Lower lobe of right lung (tissue), 2 donors: Measurements from ENCODE around the gene ZNF442. TPM values are rescaled to one million over a fixed set of nuclear protein-coding genes. Genes with fewer than 3 reads are reported as not detected.
"Not testable (repeated sequence)": the region's sequence is repeated elsewhere in the genome, so short reads cannot be mapped to it uniquely, and the experiment has no call there.

Experiments used
- ATAC-seq, 2 donors: fragments of 200-7000 bp; cut with Tn5 transposase; one replicate each; pipeline ENCODE4 v1.9.1; 2020 to 2022; ENCODE audit warnings: mild to moderate bottlenecking in 2 of 2, moderate library complexity in 2 of 2
- DNase-seq: peaks from one replicate; pipeline ENCODE4 v3.0.0-alpha.2; 2020
- H3K27ac ChIP-seq: fragments of 200-600 bp; one replicate; pipeline ENCODE4 v1.8.0; 2022
- H3K27me3 ChIP-seq: fragments of 200-600 bp; one replicate; pipeline ENCODE4 v1.8.0; 2022; ENCODE audit warnings: low read depth
- H3K36me3 ChIP-seq: fragments of 200-600 bp; one replicate; pipeline ENCODE4 v1.8.0; 2022; ENCODE audit warnings: mild to moderate bottlenecking
- H3K4me1 ChIP-seq: fragments of 200-600 bp; one replicate; pipeline ENCODE4 v1.8.0; 2022
- H3K4me3 ChIP-seq: fragments of 200-600 bp; one replicate; pipeline ENCODE4 v1.8.0; 2022; ENCODE audit warnings: mild to moderate bottlenecking
- H3K9me3 ChIP-seq: fragments of 200-600 bp; one replicate; pipeline ENCODE4 v1.8.0; 2022
- intact Hi-C: fragments of 100-400 bp; cut with DNase I; formaldehyde crosslinking; loops from one replicate; pipeline ENCODE4 v1.11.0; 2022
- long read RNA-seq: library from polyadenylated mRNA; unstranded; transcript quantifications from one replicate; pipeline ENCODE4 v2.0.0, GENCODE V29; 2021
- total RNA-seq: library from RNA; stranded (reverse); fragmentation: NEBNext Ultra II Directional; extraction: Animal tissue kit (Norgen Biotek cat#: 25700); gene quantifications from one replicate; pipeline ENCODE4 v1.2.1, GENCODE V29; 2021
- TF ChIP-seq, protein P1 (sequence below): fragments of 200-600 bp; IDR thresholded peaks from one replicate; pipeline ENCODE4 v1.8.0; 2022; ENCODE audit warnings: antibody characterized with exemption, mild to moderate bottlenecking
- donor health status: DM: no; HTN: yes; CAD: no; lungs with severe emphysema.

Gene ZNF442
- 2.5 TPM for total RNA-seq
- long read RNA-seq, partial matches to known transcripts = 0 of 2 reads
- long read RNA-seq, other reads (novel, unspliced or antisense) = 0 of 2 reads

GRCh38 chr19:12365236-12366162, at the start of gene ZNF442:
TSS of gene ZNF442 (minus strand) at chr19:12365683. CDS start at chr19:12363631, 2,052 bp downstream.
- DNase-seq = peak; percentile 94
- intact Hi-C loops = no loop called here

GRCh38 chr19:12411893-12412292, 46.4 kb upstream of the ZNF442 start:
- peaks cover 7% of the 10 kb centered on the region for H3K9me3 ChIP-seq
- H3K4me3 ChIP-seq = no peak overlapping the region
- DNase-seq = no peak
- intact Hi-C loops = no loop called here
- no peak overlapping the region for H3K27ac ChIP-seq
- no peaks in the 10 kb centered on the region for H3K27me3 ChIP-seq
- H3K4me1 ChIP-seq = no peaks in the 10 kb centered on the region
- H3K36me3 ChIP-seq = no peaks in the 10 kb centered on the region
- ATAC-seq = no peak
- TF ChIP-seq, protein P1, sequence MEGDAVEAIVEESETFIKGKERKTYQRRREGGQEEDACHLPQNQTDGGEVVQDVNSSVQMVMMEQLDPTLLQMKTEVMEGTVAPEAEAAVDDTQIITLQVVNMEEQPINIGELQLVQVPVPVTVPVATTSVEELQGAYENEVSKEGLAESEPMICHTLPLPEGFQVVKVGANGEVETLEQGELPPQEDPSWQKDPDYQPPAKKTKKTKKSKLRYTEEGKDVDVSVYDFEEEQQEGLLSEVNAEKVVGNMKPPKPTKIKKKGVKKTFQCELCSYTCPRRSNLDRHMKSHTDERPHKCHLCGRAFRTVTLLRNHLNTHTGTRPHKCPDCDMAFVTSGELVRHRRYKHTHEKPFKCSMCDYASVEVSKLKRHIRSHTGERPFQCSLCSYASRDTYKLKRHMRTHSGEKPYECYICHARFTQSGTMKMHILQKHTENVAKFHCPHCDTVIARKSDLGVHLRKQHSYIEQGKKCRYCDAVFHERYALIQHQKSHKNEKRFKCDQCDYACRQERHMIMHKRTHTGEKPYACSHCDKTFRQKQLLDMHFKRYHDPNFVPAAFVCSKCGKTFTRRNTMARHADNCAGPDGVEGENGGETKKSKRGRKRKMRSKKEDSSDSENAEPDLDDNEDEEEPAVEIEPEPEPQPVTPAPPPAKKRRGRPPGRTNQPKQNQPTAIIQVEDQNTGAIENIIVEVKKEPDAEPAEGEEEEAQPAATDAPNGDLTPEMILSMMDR = no peak

More at GRCh38 chr19:12365236-12366162, at the start of gene ZNF442:
- peak within 1 kb of the TSS; percentile 89 for H3K27ac ChIP-seq
- no peaks in the 10 kb centered on the region for H3K36me3 ChIP-seq
- TF ChIP-seq, protein P1 = peak; percentile 68
- H3K4me1 ChIP-seq = peaks cover 18% of the 10 kb centered on the region
- peak within 1 kb of the TSS; percentile 93 for H3K4me3 ChIP-seq
- ATAC-seq = peak; percentile 99
- no peaks in the 10 kb centered on the region for H3K27me3 ChIP-seq
- no peaks in the 10 kb centered on the region for H3K9me3 ChIP-seq

DNA sequence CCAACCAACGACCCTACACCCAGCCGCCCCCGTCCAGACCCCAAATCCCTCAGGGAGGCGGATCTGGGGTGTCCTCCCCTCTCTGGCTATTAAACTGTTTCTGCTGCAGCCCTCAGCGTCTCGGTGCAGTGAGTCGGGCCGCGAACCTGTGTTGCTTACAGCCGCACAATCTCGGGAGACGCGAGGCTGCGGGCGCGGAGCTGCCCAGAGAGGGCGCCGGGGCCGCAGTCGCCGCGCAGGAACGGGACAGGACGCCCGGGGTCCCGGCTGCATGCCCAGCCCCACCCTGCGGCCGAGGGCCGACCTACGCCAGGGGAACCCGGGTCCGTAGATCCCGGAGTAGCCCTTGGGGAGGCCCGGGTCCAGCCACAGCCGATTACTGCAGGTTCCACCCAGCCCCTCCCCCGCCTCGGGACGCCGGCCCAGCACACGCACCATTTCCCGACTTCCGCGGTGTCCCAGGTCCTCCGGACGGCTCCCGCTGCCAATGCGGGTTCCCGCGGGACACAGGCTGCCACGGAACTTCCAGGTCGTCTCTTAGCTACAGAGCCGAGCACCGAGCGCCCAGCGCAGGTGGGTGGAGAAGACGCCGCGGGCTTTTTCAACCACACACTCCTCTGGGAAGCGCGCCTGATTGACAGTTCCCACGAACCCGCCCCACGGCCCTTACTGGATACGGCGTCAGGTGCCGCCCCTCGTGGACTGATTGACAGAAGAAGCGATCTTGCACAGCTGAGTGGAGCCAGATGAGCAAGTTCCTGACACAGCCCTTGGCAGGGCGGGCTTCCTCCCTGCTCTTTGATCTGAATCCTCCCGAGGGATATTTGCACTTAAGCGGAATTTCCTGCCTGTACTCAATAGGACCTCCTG, 35.4 kb upstream of the ZNF442 start, which contains the start of gene ZNF799:
ZNF799 (minus strand) TSS at position 639 of the 870 bp plus-strand sequence; CDS start at position 438, 201 bp downstream.
- no peaks in the 10 kb centered on the region for H3K36me3 ChIP-seq
- peaks cover 7% of the 10 kb centered on the region for H3K4me1 ChIP-seq
- DNase-seq (peak; percentile 99), ATAC-seq (peak; percentile 98 to 99)
- H3K27me3 ChIP-seq = no peaks in the 10 kb centered on the region
- intact Hi-C loops = no loop called here
- no peaks in the 10 kb centered on the region for H3K9me3 ChIP-seq
- peak within 1 kb of the TSS; percentile 88 for H3K27ac ChIP-seq
- TF ChIP-seq, protein P1 = no peak
- peak within 1 kb of the TSS; percentile 84 for H3K4me3 ChIP-seq

- H3K4me1 ChIP-seq, H3K36me3 ChIP-seq, H3K27me3 ChIP-seq, H3K9me3 ChIP-seq, intact Hi-C loops: not testable (repeated sequence)
- Histone ChIP-seq H3K4me3 (peak overlapping the region; percentile 84), H3K27ac (peak overlapping the region; percentile 88)
- DNase-seq = peak; percentile 64
- ATAC-seq = peak; percentile 78 to 85
These were observed 34.6 kb upstream of the ZNF442 start for GRCh38 chr19:12399901-12400632.

- ATAC-seq, intact Hi-C loops, DNase-seq, H3K27me3 ChIP-seq, H3K27ac ChIP-seq, H3K4me1 ChIP-seq, H3K4me3 ChIP-seq: not testable (repeated sequence)
- Histone ChIP-seq H3K36me3 (peaks cover 32% of the 10 kb centered on the region), H3K9me3 (peaks cover 16% of the 10 kb centered on the region)
These were observed 25.7 kb upstream of the ZNF442 start for GRCh38 chr19:12391148-12391547.

DNA sequence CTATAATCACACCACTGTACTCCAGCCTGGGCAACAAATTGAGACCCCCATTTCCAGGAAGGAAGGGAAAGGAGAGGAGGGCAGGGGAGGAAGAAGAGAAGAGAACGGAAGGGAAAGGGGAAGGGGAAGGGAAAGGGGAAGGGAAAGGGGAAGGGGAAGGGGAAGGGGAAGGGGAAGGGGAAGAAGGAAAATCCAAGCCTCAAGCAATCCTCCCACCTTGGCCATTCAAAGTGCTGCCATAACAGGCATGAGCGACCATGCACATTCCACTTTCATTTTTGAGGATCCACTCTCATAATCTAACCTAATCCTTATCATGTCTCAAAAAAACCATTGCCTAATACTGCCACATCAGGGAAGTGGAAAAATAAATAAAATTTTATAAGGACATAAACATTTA, 20.9 kb upstream of the ZNF442 start:
- H3K4me3 ChIP-seq, intact Hi-C loops, DNase-seq, H3K27me3 ChIP-seq, ATAC-seq, H3K4me1 ChIP-seq, H3K27ac ChIP-seq: not testable (repeated sequence)
- peaks cover 26% of the 10 kb centered on the region for H3K36me3 ChIP-seq
- peaks cover 16% of the 10 kb centered on the region for H3K9me3 ChIP-seq
